ENCODE measurements around the gene LTBP2.

GRCh38 chr14:74604911-74605310, 7.1 kb downstream of the LTBP2 start:
- TF ChIP-seq CTCF (IDR thresholded peaks at IDR 0.05; ENCODE audit: low read length) (no peak), EZH2 (optimal IDR thresholded peaks at IDR 0.05; ENCODE audit: low read depth, low read length) (no peak), EZH2phosphoT487 (IDR thresholded peaks at IDR 0.05; ENCODE audit: low read length) (no peak)

Data from MM.1S (cell line).